ENCODE data around the gene TRIM66.
A peak's percentile ranks its signal among the peaks of the same experiment; 100 is the strongest.

The TRIM66 gene

GRCh38 chr11:8646873-8647272, 35.6 kb downstream of the TRIM66 start:
- no peak for DNase-seq

- no peak for DNase-seq
Observed at GRCh38 chr11:8642196-8642841, 40.1 kb downstream of the TRIM66 start.

- no peak for DNase-seq
Observed at GRCh38 chr11:8641332-8641731, 41.1 kb downstream of the TRIM66 start.

GRCh38 chr11:8640267-8640906, 42.1 kb downstream of the TRIM66 start:
- no peak for DNase-seq

GRCh38 chr11:8639655-8640054, 42.8 kb downstream of the TRIM66 start:
- no peak for DNase-seq

- no peak for DNase-seq
Observed at GRCh38 chr11:8638300-8638699, 44.2 kb downstream of the TRIM66 start.

GRCh38 chr11:8636127-8636526, 46.3 kb downstream of the TRIM66 start:
- no peak for DNase-seq

GRCh38 chr11:8634498-8634897, 48.0 kb downstream of the TRIM66 start:
- DNase-seq, result no peak

- DNase-seq, result no peak
Observed at GRCh38 chr11:8631395-8632118, 50.9 kb downstream of the TRIM66 start.

GRCh38 chr11:8624698-8625097, 57.8 kb downstream of the TRIM66 start:
- DNase-seq, result no peak

- DNase-seq, result no peak
Observed at GRCh38 chr11:8621147-8621546, 61.3 kb downstream of the TRIM66 start.

- DNase-seq, result no peak
Observed at GRCh38 chr11:8617063-8617462, 65.4 kb downstream of the TRIM66 start.

GRCh38 chr11:8615291-8616032, 67.0 kb downstream of the TRIM66 start:
- no peak for DNase-seq

GRCh38 chr11:8614497-8614896, 68.0 kb downstream of the TRIM66 start:
- DNase-seq, result no peak

- no peak for DNase-seq
Observed at GRCh38 chr11:8613036-8613435, 69.4 kb downstream of the TRIM66 start.

GRCh38 chr11:8612522-8612921, 69.9 kb downstream of the TRIM66 start:
- DNase-seq, result no peak

- DNase-seq, result peak; percentile 44
Observed at GRCh38 chr11:8610532-8611116, 71.8 kb downstream of the TRIM66 start.

- no peak for DNase-seq
Observed at GRCh38 chr11:8608652-8609051, 73.8 kb downstream of the TRIM66 start.

- DNase-seq, result no peak
Observed at GRCh38 chr11:8605971-8606563, 76.4 kb downstream of the TRIM66 start.

- peak; percentile 23 for DNase-seq
Observed at GRCh38 chr11:8604078-8604723, 78.3 kb downstream of the TRIM66 start.

GRCh38 chr11:8603696-8604077, 78.8 kb downstream of the TRIM66 start:
- no peak for DNase-seq
